Endothelial cell of umbilical vein (primary cell): Measurements from ENCODE around the gene AP3S2. TPM values are rescaled to one million over a fixed set of nuclear protein-coding genes. Genes with fewer than 3 reads are reported as not detected.

Experiments used
- BruUV-seq: library from RNA; stranded (reverse); fragments of 400-500 nt; replicated peaks from 2 replicates; lab custom pipeline; 2021; lab: Mats Ljungman, UMichigan
- CTCF ChIA-PET: fragments of 300-600, 350-600 bp; sonication (Branson Sonifier 250); formaldehyde crosslinking; loops from one replicate; lab custom pipeline; 2021; ENCODE audit warnings: antibody characterized with exemption, inconsistent platforms; lab: Charles Lee
- POLR2A ChIA-PET: fragments of 300-600, 350-600 bp; sonication (Branson Sonifier 250); formaldehyde crosslinking; loops from one replicate; lab custom pipeline; 2021; ENCODE audit warnings: antibody characterized with exemption, inconsistent platforms; lab: Charles Lee
- DNase-seq: peaks from one replicate; pipeline ENCODE4 v3.0.0-alpha.2; 2011; ENCODE audit warnings: low read depth, low spot score
- FAIRE-seq: peaks from 2 replicates; lab custom pipeline; 2011; peaks lifted over from hg19 to GRCh38; lab: Jason Lieb, UNC
- H2AFZ ChIP-seq: 2 replicates; pipeline ENCODE4 v1.6.0; 2012; ENCODE audit warnings: low read depth, low read length, control low read depth, inconsistent platforms
- H3K27ac ChIP-seq: 2 replicates; pipeline ENCODE4 v1.5.1; 2011; ENCODE audit warnings: low read depth, mild to moderate bottlenecking, control low read depth, low read length, moderate library complexity; ENCODE audit not compliant: insufficient read depth
- H3K27me3 ChIP-seq, 2 experiments: 2 replicates each; pipeline versions ENCODE4 v1.6.0 to v1.6.1; 2011; ENCODE audit warnings: low read length in 2 of 2, mixed read lengths in 1 of 2; ENCODE audit not compliant: control insufficient read depth in 2 of 2, insufficient read depth in 2 of 2
- H3K36me3 ChIP-seq, 2 experiments: 2 replicates in 1 of 2; 3 replicates in 1 of 2; pipeline ENCODE4 v1.5.1; 2011; ENCODE audit warnings: low read length in 2 of 2, mild to moderate bottlenecking in 1 of 2, moderate library complexity in 1 of 2; ENCODE audit not compliant: control insufficient read depth in 2 of 2, insufficient read depth in 2 of 2; ENCODE audit errors: extremely low read depth in 1 of 2
- H3K4me1 ChIP-seq: 3 replicates; pipeline ENCODE4 v1.5.1; 2011; ENCODE audit warnings: mild to moderate bottlenecking, low read length; ENCODE audit not compliant: control insufficient read depth, insufficient read depth; ENCODE audit errors: extremely low read depth
- H3K4me2 ChIP-seq: 2 replicates; pipeline ENCODE4 v1.6.1; 2011; ENCODE audit warnings: low read length, control low read depth, mixed read lengths; ENCODE audit not compliant: insufficient read depth
- H3K4me3 ChIP-seq, 3 experiments: fragments of 200-600 bp in 1 of 3; sonication (generic), shearing (Covaris generic) in 1 of 3; replicated peaks in 1 of 3; 2 replicates each; pipeline ENCODE4 v1.5.1; 2011 to 2016; ENCODE audit warnings: control low read depth in 3 of 3, low read length in 3 of 3, mild to moderate bottlenecking in 2 of 3, inconsistent platforms in 1 of 3, low read depth in 1 of 3, moderate library complexity in 1 of 3; ENCODE audit not compliant: insufficient read depth in 1 of 3
- H3K79me2 ChIP-seq: 2 replicates; pipeline ENCODE4 v1.6.0; 2012; ENCODE audit warnings: low read length, inconsistent platforms; ENCODE audit not compliant: control insufficient read depth, insufficient read depth
- H3K9ac ChIP-seq: replicated peaks from 2 replicates; pipeline ENCODE3; 2011; ENCODE audit warnings: low read length, control low read depth; ENCODE audit not compliant: insufficient read depth; ENCODE audit errors: extremely low read depth
- H3K9me1 ChIP-seq: replicated peaks from 3 replicates; pipeline ENCODE4 v1.6.0; 2011; ENCODE audit warnings: mild to moderate bottlenecking, low read length; ENCODE audit not compliant: control insufficient read depth, insufficient read depth; ENCODE audit errors: extremely low read depth
- H3K9me3 ChIP-seq: replicated peaks from 2 replicates; pipeline ENCODE4 v1.5.1; 2012; ENCODE audit warnings: low read length, inconsistent platforms; ENCODE audit not compliant: control insufficient read depth, insufficient read depth
- H4K20me1 ChIP-seq: replicated peaks from 2 replicates; pipeline ENCODE3; 2011; ENCODE audit warnings: mild to moderate bottlenecking, low read length; ENCODE audit not compliant: control insufficient read depth, insufficient read depth; ENCODE audit errors: extremely low read depth
- JUN ChIP-seq: IDR thresholded peaks from 2 replicates; pipeline ENCODE4 v1.6.1; 2011; ENCODE audit warnings: borderline replicate concordance, low read depth; ENCODE audit not compliant: insufficient read length, insufficient read depth
- POLR2AphosphoS5 ChIP-seq: IDR thresholded peaks from 2 replicates; pipeline ENCODE4 v1.6.1; 2012; ENCODE audit warnings: low read depth, mild to moderate bottlenecking, control low read depth, low read length, moderate library complexity; ENCODE audit not compliant: insufficient read depth
- dilution Hi-C: fragments of 300-500 bp; cut with MboI; formaldehyde crosslinking; loops from one replicate; pipeline ENCODE4 v1.15.0; 2019; ENCODE audit warnings: low sequenced_read_pairs; ENCODE audit not compliant: extremely low pct_ligation_motif_present
- intact Hi-C: fragments of 100-400 bp; cut with micrococcal nuclease; formaldehyde crosslinking; loops from one replicate; pipeline ENCODE4 v1.10.0; 2022
- polyA plus RNA-seq, 4 experiments: library from polyadenylated mRNA; depleted of rRNA in 3 of 4; stranded (reverse) in 3 of 4; unstranded in 1 of 4; fragments of >200 nt; gene quantifications; 2 replicates each; pipeline versions ENCODE4 v1.2.1 to v1.2.3, GENCODE V29; 2011 to 2012; ENCODE audit warnings: missing spikeins in 1 of 4
- total RNA-seq: library from RNA; stranded (reverse); gene quantifications from 2 replicates; pipeline ENCODE4 v1.2.3, GENCODE V29; 2021
- TF ChIP-seq, protein P1 (sequence below), 2 donors: IDR thresholded peaks; 1 replicate in 1 of 2; 2 replicates in 1 of 2; pipeline ENCODE4 v1.5.1; 2011; ENCODE audit warnings: low read length in 2 of 2, mild to moderate bottlenecking in 2 of 2, moderate library complexity in 2 of 2, control low read depth in 1 of 2, inconsistent platforms in 1 of 2, low read depth in 1 of 2; ENCODE audit not compliant: insufficient read depth in 1 of 2; ENCODE audit errors: extremely low read depth in 1 of 2

The AP3S2 gene
- total and polyA plus RNA-seq, 2 donors (not counting 3 experiments of a cell fraction or from before 2014, with no cell fraction given) = 14.6 to 31.1 TPM

- DNase-seq = no peak
- Histone ChIP-seq H3K36me3 (no peaks in the 10 kb centered on the region), H3K27ac (no peak overlapping the region), H2AFZ (no peak overlapping the region), H3K9me3 (no peaks in the 10 kb centered on the region), H3K9ac (no peak overlapping the region), H3K79me2 (no peaks in the 10 kb centered on the region), H3K9me1 (no peaks in the 10 kb centered on the region), H3K4me2 (no peak overlapping the region), H3K4me3 (no peak overlapping the region), H4K20me1 (no peaks in the 10 kb centered on the region), H3K27me3 (no peaks in the 10 kb centered on the region), H3K4me1 (peaks cover 34% of the 10 kb centered on the region)
- CTCF ChIA-PET = interaction anchor here (1.3 to 4.5 kb wide), 4 partner anchors 10 to 61 kb away, joined by 3 to 28 read pairs (median 9); no protein-coding TSS in a partner anchor
- no peak for TF ChIP-seq JUN
- TF ChIP-seq, protein P1, sequence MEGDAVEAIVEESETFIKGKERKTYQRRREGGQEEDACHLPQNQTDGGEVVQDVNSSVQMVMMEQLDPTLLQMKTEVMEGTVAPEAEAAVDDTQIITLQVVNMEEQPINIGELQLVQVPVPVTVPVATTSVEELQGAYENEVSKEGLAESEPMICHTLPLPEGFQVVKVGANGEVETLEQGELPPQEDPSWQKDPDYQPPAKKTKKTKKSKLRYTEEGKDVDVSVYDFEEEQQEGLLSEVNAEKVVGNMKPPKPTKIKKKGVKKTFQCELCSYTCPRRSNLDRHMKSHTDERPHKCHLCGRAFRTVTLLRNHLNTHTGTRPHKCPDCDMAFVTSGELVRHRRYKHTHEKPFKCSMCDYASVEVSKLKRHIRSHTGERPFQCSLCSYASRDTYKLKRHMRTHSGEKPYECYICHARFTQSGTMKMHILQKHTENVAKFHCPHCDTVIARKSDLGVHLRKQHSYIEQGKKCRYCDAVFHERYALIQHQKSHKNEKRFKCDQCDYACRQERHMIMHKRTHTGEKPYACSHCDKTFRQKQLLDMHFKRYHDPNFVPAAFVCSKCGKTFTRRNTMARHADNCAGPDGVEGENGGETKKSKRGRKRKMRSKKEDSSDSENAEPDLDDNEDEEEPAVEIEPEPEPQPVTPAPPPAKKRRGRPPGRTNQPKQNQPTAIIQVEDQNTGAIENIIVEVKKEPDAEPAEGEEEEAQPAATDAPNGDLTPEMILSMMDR (IDR thresholded peaks at IDR 0.05; ENCODE audit: extremely low read depth in 1 of 2, insufficient read depth in 1 of 2, low read depth in 1 of 2, low read length in 2 of 2) = no peak
- TF ChIP-seq POLR2AphosphoS5 = no peak
- no TSS peak for BruUV-seq
- no peak for FAIRE-seq
- intact Hi-C loops = no loop called here
- dilution Hi-C loops = no loop called here
- POLR2A ChIA-PET = no interaction called here
Observed at GRCh38 chr15:89822026-89822425, 71.8 kb downstream of the AP3S2 start.
